BJ (cell line): ENCODE results near the gene SLC22A5. TPM values are rescaled to one million over a fixed set of nuclear protein-coding genes. Genes with fewer than 3 reads are reported as not detected.
A peak's percentile ranks its signal among the peaks of the same experiment; 100 is the strongest.

Source experiments
- CTCF ChIA-PET: fragments of 350-600 bp; formaldehyde crosslinking; extraction: SDS; loops from one replicate; lab custom pipeline; 2021; ENCODE audit warnings: antibody characterized with exemption, inconsistent platforms; lab: Yijun Ruan, JAX
- POLR2A ChIA-PET: fragments of 300-600 bp; sonication (Branson Sonifier 250); formaldehyde crosslinking; extraction: SDS; loops from one replicate; lab custom pipeline; 2021; ENCODE audit warnings: antibody characterized with exemption; lab: Charles Lee
- DNase-seq: peaks from one replicate; pipeline ENCODE4 v3.0.0-alpha.2; 2011; ENCODE audit warnings: low read depth
- H3K27me3 ChIP-seq: 2 replicates; pipeline ENCODE4 v1.6.0; 2011; ENCODE audit warnings: low read length; ENCODE audit not compliant: control insufficient read depth, insufficient read depth
- H3K36me3 ChIP-seq: 2 replicates; pipeline ENCODE4 v1.5.1; 2011; ENCODE audit warnings: low read length; ENCODE audit not compliant: control insufficient read depth, insufficient read depth
- H3K4me3 ChIP-seq: 2 replicates; pipeline ENCODE4 v1.5.1; 2011; ENCODE audit warnings: low read depth, mild to moderate bottlenecking, control low read depth, low read length
- CTCF ChIP-seq: IDR thresholded peaks from 2 replicates; pipeline ENCODE4 v1.5.1; 2011; ENCODE audit warnings: low read depth, mild to moderate bottlenecking, control low read depth, inconsistent platforms, low read length, moderate library complexity; ENCODE audit not compliant: insufficient read depth
- polyA plus RNA-seq: library from polyadenylated mRNA; depleted of rRNA; stranded (reverse); fragments of >200 nt; gene quantifications from 2 replicates; pipeline ENCODE4 v1.2.3, GENCODE V29; 2011

The SLC22A5 gene
- polyA plus RNA-seq, 1 experiment: 13.8 TPM

- TF ChIP-seq CTCF: no peak
- POLR2A ChIA-PET: no interaction called here
- H3K36me3 ChIP-seq: no peaks in the 10 kb centered on the region
- H3K4me3 ChIP-seq: no peak overlapping the region
- no peak for DNase-seq
- CTCF ChIA-PET: interaction anchor here (0.8 to 2.4 kb wide), 3 partner anchors 136 to 185 kb away, joined by 4 to 5 read pairs (median 5); partner anchors contain the start of gene P4HA2
- no peaks in the 10 kb centered on the region for H3K27me3 ChIP-seq
These were observed 4.3 kb upstream of the SLC22A5 start for GRCh38 chr5:132365213-132365612.

GRCh38 chr5:132368186-132368585, 1.3 kb upstream of the SLC22A5 start:
- no peak for TF ChIP-seq CTCF
- POLR2A ChIA-PET: no interaction called here
- Histone ChIP-seq H3K36me3 (no peaks in the 10 kb centered on the region), H3K4me3 (no peak overlapping the region), H3K27me3 (no peaks in the 10 kb centered on the region)
- DNase-seq: no peak
- CTCF ChIA-PET: interaction anchor here (0.6 to 2.0 kb wide), 8 partner anchors 12 to 215 kb away, joined by 3 to 5 read pairs (median 4); no protein-coding TSS in a partner anchor

GRCh38 chr5:132369007-132369473, 470 bp upstream of the SLC22A5 start:
- no peaks in the 10 kb centered on the region for H3K36me3 ChIP-seq
- TF ChIP-seq CTCF: no peak
- H3K4me3 ChIP-seq: peak overlapping the region; percentile 59
- POLR2A ChIA-PET: interaction anchor here (0.5 to 0.7 kb wide), 2 partner anchors 104 to 590 kb away, joined by 4 to 5 read pairs; no protein-coding TSS in a partner anchor
- CTCF ChIA-PET: interaction anchor here (0.6 to 2.0 kb wide), 9 partner anchors 13 to 371 kb away, joined by 3 to 8 read pairs (median 3); partner anchors contain the start of gene SLC22A4
- no peaks in the 10 kb centered on the region for H3K27me3 ChIP-seq
- no peak for DNase-seq

- Histone ChIP-seq H3K27me3 (no peaks in the 10 kb centered on the region), H3K4me3 (peak overlapping the region; percentile 59), H3K36me3 (no peaks in the 10 kb centered on the region)
- POLR2A ChIA-PET: interaction anchor here (0.6 kb wide), 1 partner anchor 132 kb away, joined by 3 read pairs; no protein-coding TSS in a partner anchor
- CTCF ChIA-PET: interaction anchor here (0.8 to 2.0 kb wide), 5 partner anchors 38 to 132 kb away, joined by 3 to 5 read pairs (median 4); partner anchors contain the start of gene SLC22A4
- TF ChIP-seq CTCF: no peak
- DNase-seq: no peak
These were observed 866 bp downstream of the SLC22A5 start for GRCh38 chr5:132370181-132370970.

- ChIA-PET CTCF (interaction anchor here (0.8 to 1.9 kb wide), 4 partner anchors 13 to 133 kb away, joined by 3 to 5 read pairs (median 4); no protein-coding TSS in a partner anchor), POLR2A (no interaction called here)
- no peak for DNase-seq
- H3K36me3 ChIP-seq: no peaks in the 10 kb centered on the region
- H3K4me3 ChIP-seq: no peak overlapping the region
- TF ChIP-seq CTCF: no peak
- H3K27me3 ChIP-seq: no peaks in the 10 kb centered on the region
These were observed 1.6 kb downstream of the SLC22A5 start for GRCh38 chr5:132370971-132371602.
